ENCODE data around the gene HLA-DOA.

HLA-DOA gene

GRCh38 chr6:33014841-33015634 is 5.6 kb upstream of the HLA-DOA start:
- Histone ChIP-seq H2BK12ac (ENCODE audit: low read length) (no peak overlapping the region), H2AFZ (ENCODE audit: insufficient read depth, low read length, poor library complexity) (no peak overlapping the region), H3K14ac (ENCODE audit: low read length) (no peak overlapping the region), H3K18ac (ENCODE audit: low read length) (no peak overlapping the region), H4K91ac (ENCODE audit: low read depth, low read length) (no peak overlapping the region), H3K4ac (ENCODE audit: low read depth, low read length) (no peak overlapping the region), H4K12ac (ENCODE audit: low read depth, low read length) (no peak overlapping the region), H2AK5ac (ENCODE audit: low read length) (no peak overlapping the region), H2BK120ac (ENCODE audit: insufficient read depth, low read length, poor library complexity) (no peak overlapping the region), H3K9me3 (ENCODE audit: insufficient read depth, low read depth, low read length) (peaks cover 2% of the 10 kb centered on the region), H3K23ac (ENCODE audit: low read length) (no peak overlapping the region), H3K27me3 (ENCODE audit: insufficient read depth, low read length) (no peaks in the 10 kb centered on the region), H3K9ac (ENCODE audit: low read length) (no peak overlapping the region), H2BK5ac (ENCODE audit: low read depth, low read length, poor library complexity) (no peak overlapping the region), H3K4me2 (ENCODE audit: low read length) (no peak overlapping the region), H3K4me3 (ENCODE audit: low read depth, low read length) (no peak overlapping the region), H3K36me3 (ENCODE audit: control insufficient read depth in 1 of 2, insufficient read depth in 2 of 2, low read length in 2 of 2) (no peaks in the 10 kb centered on the region), H3K27ac (ENCODE audit: low read depth, low read length) (no peak overlapping the region), H3K79me2 (ENCODE audit: control insufficient read depth, insufficient read depth, low read length, poor library complexity) (no peaks in the 10 kb centered on the region), H4K8ac (ENCODE audit: low read depth, low read length) (no peak overlapping the region), H3K4me1 (ENCODE audit: control insufficient read depth in 1 of 2, insufficient read depth in 2 of 2, low read length in 2 of 2) (no peaks in the 10 kb centered on the region), H3K79me1 (ENCODE audit: low read length) (no peaks in the 10 kb centered on the region)
- peak; percentile 52 to 88 for DNase-seq
- no CpG with 5 or more reads among the region's 6 CpGs for WGBS (ENCODE audit: extremely low coverage, insufficient coverage, insufficient read length)

GRCh38 chr6:33013608-33014007 is 4.2 kb upstream of the HLA-DOA start:
- no CpG with 5 or more reads among the region's 4 CpGs for WGBS (ENCODE audit: extremely low coverage, insufficient coverage, insufficient read length)
- Histone ChIP-seq H3K36me3 (ENCODE audit: control insufficient read depth in 1 of 2, insufficient read depth in 2 of 2, low read length in 2 of 2) (no peaks in the 10 kb centered on the region), H3K4me1 (ENCODE audit: control insufficient read depth in 1 of 2, insufficient read depth in 2 of 2, low read length in 2 of 2) (peaks cover 0 to 4% of the 10 kb centered on the region in 2 experiments), H3K27me3 (ENCODE audit: insufficient read depth, low read length) (no peaks in the 10 kb centered on the region), H2BK12ac (ENCODE audit: low read length) (no peak overlapping the region), H2BK120ac (ENCODE audit: insufficient read depth, low read length, poor library complexity) (no peak overlapping the region), H3K79me2 (ENCODE audit: control insufficient read depth, insufficient read depth, low read length, poor library complexity) (no peaks in the 10 kb centered on the region), H3K79me1 (ENCODE audit: low read length) (no peaks in the 10 kb centered on the region), H3K4me3 (ENCODE audit: low read depth, low read length) (no peak overlapping the region), H3K4ac (ENCODE audit: low read depth, low read length) (no peak overlapping the region), H3K27ac (ENCODE audit: low read depth, low read length) (no peak overlapping the region), H3K18ac (ENCODE audit: low read length) (no peak overlapping the region), H2AFZ (ENCODE audit: insufficient read depth, low read length, poor library complexity) (no peak overlapping the region), H3K9ac (ENCODE audit: low read length) (no peak overlapping the region), H4K91ac (ENCODE audit: low read depth, low read length) (no peak overlapping the region), H3K4me2 (ENCODE audit: low read length) (no peak overlapping the region), H2BK5ac (ENCODE audit: low read depth, low read length, poor library complexity) (no peak overlapping the region), H4K8ac (ENCODE audit: low read depth, low read length) (no peak overlapping the region), H3K23ac (ENCODE audit: low read length) (no peak overlapping the region), H3K9me3 (ENCODE audit: insufficient read depth, low read depth, low read length) (peaks cover 2% of the 10 kb centered on the region), H3K14ac (ENCODE audit: low read length) (no peak overlapping the region), H2AK5ac (ENCODE audit: low read length) (no peak overlapping the region), H4K12ac (ENCODE audit: low read depth, low read length) (no peak overlapping the region)
- DNase-seq = no peak

DNA sequence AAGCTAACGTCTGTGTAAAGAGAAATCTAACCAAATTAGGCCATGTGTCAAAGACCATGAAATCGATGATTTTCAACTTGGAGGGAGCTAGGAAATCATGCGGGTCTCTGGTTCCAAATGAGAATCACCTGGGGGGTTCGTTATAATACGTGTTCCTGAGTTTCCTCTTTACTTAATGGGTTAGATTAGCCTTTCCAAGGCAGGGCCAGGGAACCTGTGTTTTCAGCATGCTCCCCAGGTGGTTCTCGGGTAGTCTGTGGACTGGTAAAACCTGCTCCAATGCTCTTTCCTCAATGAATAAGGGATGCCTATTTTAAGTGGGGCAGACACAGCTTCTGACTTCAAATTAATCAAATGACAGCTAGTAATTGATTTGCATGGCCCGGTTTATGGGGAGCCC is 965 bp upstream of the HLA-DOA start:
- Histone ChIP-seq H3K36me3 (ENCODE audit: control insufficient read depth in 1 of 2, insufficient read depth in 2 of 2, low read length in 2 of 2) (no peaks in the 10 kb centered on the region), H3K4me2 (ENCODE audit: low read length) (no peak overlapping the region), H3K79me2 (ENCODE audit: control insufficient read depth, insufficient read depth, low read length, poor library complexity) (no peaks in the 10 kb centered on the region), H2BK12ac (ENCODE audit: low read length) (no peak overlapping the region), H2BK5ac (ENCODE audit: low read depth, low read length, poor library complexity) (no peak overlapping the region), H4K12ac (ENCODE audit: low read depth, low read length) (no peak overlapping the region), H3K4ac (ENCODE audit: low read depth, low read length) (no peak overlapping the region), H4K91ac (ENCODE audit: low read depth, low read length) (no peak overlapping the region), H3K9ac (ENCODE audit: low read length) (no peak overlapping the region), H3K9me3 (ENCODE audit: insufficient read depth, low read depth, low read length) (peaks cover 4% of the 10 kb centered on the region), H3K18ac (ENCODE audit: low read length) (no peak overlapping the region), H3K23ac (ENCODE audit: low read length) (no peak overlapping the region), H3K4me1 (ENCODE audit: control insufficient read depth in 1 of 2, insufficient read depth in 2 of 2, low read length in 2 of 2) (peaks cover 0 to 4% of the 10 kb centered on the region in 2 experiments), H2AK5ac (ENCODE audit: low read length) (no peak overlapping the region), H2BK120ac (ENCODE audit: insufficient read depth, low read length, poor library complexity) (no peak overlapping the region), H3K27me3 (ENCODE audit: insufficient read depth, low read length) (no peaks in the 10 kb centered on the region), H3K14ac (ENCODE audit: low read length) (no peak overlapping the region), H3K27ac (ENCODE audit: low read depth, low read length) (no peak overlapping the region), H2AFZ (ENCODE audit: insufficient read depth, low read length, poor library complexity) (no peak overlapping the region), H3K4me3 (ENCODE audit: low read depth, low read length) (no peak overlapping the region), H3K79me1 (ENCODE audit: low read length) (no peaks in the 10 kb centered on the region), H4K8ac (ENCODE audit: low read depth, low read length) (no peak overlapping the region)
- DNase-seq = no peak
- WGBS (ENCODE audit: extremely low coverage, insufficient coverage, insufficient read length) = no CpG with 5 or more reads among the region's 7 CpGs

DNA sequence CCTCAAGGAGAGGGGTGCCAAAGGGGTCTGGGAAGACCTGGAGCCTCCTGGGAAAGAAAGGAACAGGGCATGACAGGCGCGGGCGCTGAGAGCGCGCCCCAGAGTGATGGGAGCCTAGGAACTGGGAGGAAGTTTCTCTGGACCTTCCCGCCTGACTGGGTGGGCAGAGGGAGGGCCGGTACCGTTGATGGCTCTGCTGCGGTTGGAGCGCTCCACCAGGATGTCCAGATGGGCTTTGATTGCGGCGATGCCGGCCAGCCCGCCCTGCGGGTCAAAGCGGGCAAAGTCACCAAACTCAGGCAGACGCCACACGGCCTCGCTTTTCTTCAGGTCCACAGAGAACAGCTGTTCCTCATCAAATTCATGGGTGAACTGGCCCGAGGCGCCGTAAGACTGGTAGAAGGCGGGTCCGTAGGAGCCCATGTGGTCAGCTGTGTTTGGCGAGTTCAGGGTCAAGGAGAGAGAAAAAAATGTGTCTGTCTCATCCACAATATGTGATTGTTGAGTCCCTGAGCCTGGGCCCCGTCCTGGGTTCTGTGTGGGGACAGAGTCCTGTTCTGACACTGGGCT is 1.5 kb downstream of the HLA-DOA start:
- H3K4me2 ChIP-seq (ENCODE audit: low read length) = no peak overlapping the region
- H4K12ac ChIP-seq (ENCODE audit: low read depth, low read length) = no peak overlapping the region
- H3K27ac ChIP-seq (ENCODE audit: low read depth, low read length) = no peak overlapping the region
- H3K36me3 ChIP-seq (ENCODE audit: control insufficient read depth in 1 of 2, insufficient read depth in 2 of 2, low read length in 2 of 2) = no peaks in the 10 kb centered on the region
- H3K9ac ChIP-seq (ENCODE audit: low read length) = no peak overlapping the region
- H3K79me1 ChIP-seq (ENCODE audit: low read length) = no peaks in the 10 kb centered on the region
- no peak overlapping the region for H2BK5ac ChIP-seq (ENCODE audit: low read depth, low read length, poor library complexity)
- H2AK5ac ChIP-seq (ENCODE audit: low read length) = no peak overlapping the region
- peaks cover 0 to 4% of the 10 kb centered on the region in 2 experiments for H3K4me1 ChIP-seq (ENCODE audit: control insufficient read depth in 1 of 2, insufficient read depth in 2 of 2, low read length in 2 of 2)
- H2BK120ac ChIP-seq (ENCODE audit: insufficient read depth, low read length, poor library complexity) = no peak overlapping the region
- H4K91ac ChIP-seq (ENCODE audit: low read depth, low read length) = no peak overlapping the region
- no CpG with 5 or more reads among the region's 26 CpGs for WGBS (ENCODE audit: extremely low coverage, insufficient coverage, insufficient read length)
- H3K18ac ChIP-seq (ENCODE audit: low read length) = no peak overlapping the region
- H3K79me2 ChIP-seq (ENCODE audit: control insufficient read depth, insufficient read depth, low read length, poor library complexity) = no peaks in the 10 kb centered on the region
- no peak overlapping the region for H2BK12ac ChIP-seq (ENCODE audit: low read length)
- no peak overlapping the region for H2AFZ ChIP-seq (ENCODE audit: insufficient read depth, low read length, poor library complexity)
- no peak overlapping the region for H4K8ac ChIP-seq (ENCODE audit: low read depth, low read length)
- no peak for DNase-seq
- H3K27me3 ChIP-seq (ENCODE audit: insufficient read depth, low read length) = no peaks in the 10 kb centered on the region
- H3K4ac ChIP-seq (ENCODE audit: low read depth, low read length) = no peak overlapping the region
- no peak overlapping the region for H3K23ac ChIP-seq (ENCODE audit: low read length)
- H3K9me3 ChIP-seq (ENCODE audit: insufficient read depth, low read depth, low read length) = peaks cover 2% of the 10 kb centered on the region
- H3K14ac ChIP-seq (ENCODE audit: low read length) = no peak overlapping the region
- H3K4me3 ChIP-seq (ENCODE audit: low read depth, low read length) = no peak overlapping the region

Measured in trophoblast cell (in vitro differentiated cells and primary cell).